Endothelial cell of umbilical vein (primary cell): ENCODE data around the gene EIF4B. TPM values are rescaled to one million over a fixed set of nuclear protein-coding genes. Genes with fewer than 3 reads are reported as not detected.
A peak's percentile ranks its signal among the peaks of the same experiment; 100 is the strongest.

Experiments used
- BruUV-seq: library from RNA; stranded (reverse); fragments of 400-500 nt; replicated peaks from 2 replicates; lab custom pipeline; 2021; lab: Mats Ljungman, UMichigan
- CTCF ChIA-PET: fragments of 300-600, 350-600 bp; sonication (Branson Sonifier 250); formaldehyde crosslinking; loops from one replicate; lab custom pipeline; 2021; ENCODE audit warnings: antibody characterized with exemption, inconsistent platforms; lab: Charles Lee
- POLR2A ChIA-PET: fragments of 300-600, 350-600 bp; sonication (Branson Sonifier 250); formaldehyde crosslinking; loops from one replicate; lab custom pipeline; 2021; ENCODE audit warnings: antibody characterized with exemption, inconsistent platforms; lab: Charles Lee
- DNase-seq: peaks from one replicate; pipeline ENCODE4 v3.0.0-alpha.2; 2011; ENCODE audit warnings: low read depth, low spot score
- FAIRE-seq: peaks from 2 replicates; lab custom pipeline; 2011; peaks lifted over from hg19 to GRCh38; lab: Jason Lieb, UNC
- H2AFZ ChIP-seq: 2 replicates; pipeline ENCODE4 v1.6.0; 2012; ENCODE audit warnings: low read depth, low read length, control low read depth, inconsistent platforms
- H3K27ac ChIP-seq: 2 replicates; pipeline ENCODE4 v1.5.1; 2011; ENCODE audit warnings: low read depth, mild to moderate bottlenecking, control low read depth, low read length, moderate library complexity; ENCODE audit not compliant: insufficient read depth
- H3K27me3 ChIP-seq, 2 experiments: 2 replicates each; pipeline versions ENCODE4 v1.6.0 to v1.6.1; 2011; ENCODE audit warnings: low read length in 2 of 2, mixed read lengths in 1 of 2; ENCODE audit not compliant: control insufficient read depth in 2 of 2, insufficient read depth in 2 of 2
- H3K36me3 ChIP-seq, 2 experiments: 2 replicates in 1 of 2; 3 replicates in 1 of 2; pipeline ENCODE4 v1.5.1; 2011; ENCODE audit warnings: low read length in 2 of 2, mild to moderate bottlenecking in 1 of 2, moderate library complexity in 1 of 2; ENCODE audit not compliant: control insufficient read depth in 2 of 2, insufficient read depth in 2 of 2; ENCODE audit errors: extremely low read depth in 1 of 2
- H3K4me1 ChIP-seq: 3 replicates; pipeline ENCODE4 v1.5.1; 2011; ENCODE audit warnings: mild to moderate bottlenecking, low read length; ENCODE audit not compliant: control insufficient read depth, insufficient read depth; ENCODE audit errors: extremely low read depth
- H3K4me2 ChIP-seq: 2 replicates; pipeline ENCODE4 v1.6.1; 2011; ENCODE audit warnings: low read length, control low read depth, mixed read lengths; ENCODE audit not compliant: insufficient read depth
- H3K4me3 ChIP-seq, 3 experiments: fragments of 200-600 bp in 1 of 3; sonication (generic), shearing (Covaris generic) in 1 of 3; replicated peaks in 1 of 3; 2 replicates each; pipeline ENCODE4 v1.5.1; 2011 to 2016; ENCODE audit warnings: control low read depth in 3 of 3, low read length in 3 of 3, mild to moderate bottlenecking in 2 of 3, inconsistent platforms in 1 of 3, low read depth in 1 of 3, moderate library complexity in 1 of 3; ENCODE audit not compliant: insufficient read depth in 1 of 3
- H3K79me2 ChIP-seq: 2 replicates; pipeline ENCODE4 v1.6.0; 2012; ENCODE audit warnings: low read length, inconsistent platforms; ENCODE audit not compliant: control insufficient read depth, insufficient read depth
- H3K9ac ChIP-seq: replicated peaks from 2 replicates; pipeline ENCODE3; 2011; ENCODE audit warnings: low read length, control low read depth; ENCODE audit not compliant: insufficient read depth; ENCODE audit errors: extremely low read depth
- H3K9me1 ChIP-seq: replicated peaks from 3 replicates; pipeline ENCODE4 v1.6.0; 2011; ENCODE audit warnings: mild to moderate bottlenecking, low read length; ENCODE audit not compliant: control insufficient read depth, insufficient read depth; ENCODE audit errors: extremely low read depth
- H3K9me3 ChIP-seq: replicated peaks from 2 replicates; pipeline ENCODE4 v1.5.1; 2012; ENCODE audit warnings: low read length, inconsistent platforms; ENCODE audit not compliant: control insufficient read depth, insufficient read depth
- H4K20me1 ChIP-seq: replicated peaks from 2 replicates; pipeline ENCODE3; 2011; ENCODE audit warnings: mild to moderate bottlenecking, low read length; ENCODE audit not compliant: control insufficient read depth, insufficient read depth; ENCODE audit errors: extremely low read depth
- EZH2 ChIP-seq: IDR thresholded peaks from 2 replicates; pipeline ENCODE4 v1.6.1; 2012; ENCODE audit warnings: borderline replicate concordance, low read depth, mild to moderate bottlenecking, moderate library complexity, low read length, inconsistent platforms; ENCODE audit not compliant: severe bottlenecking
- FOS ChIP-seq: IDR thresholded peaks from 2 replicates; pipeline ENCODE4 v1.6.1; 2011; ENCODE audit warnings: mild to moderate bottlenecking, low read length, moderate library complexity, borderline replicate concordance; ENCODE audit not compliant: insufficient read depth
- GATA2 ChIP-seq: IDR thresholded peaks from 2 replicates; pipeline ENCODE4 v1.7.0; 2011; ENCODE audit warnings: low read depth, mild to moderate bottlenecking, moderate library complexity, mixed read lengths, low read length; ENCODE audit not compliant: insufficient read length, insufficient read depth
- JUN ChIP-seq: IDR thresholded peaks from 2 replicates; pipeline ENCODE4 v1.6.1; 2011; ENCODE audit warnings: borderline replicate concordance, low read depth; ENCODE audit not compliant: insufficient read length, insufficient read depth
- POLR2A ChIP-seq: IDR thresholded peaks from 2 replicates; pipeline ENCODE4 v1.6.1; 2012; ENCODE audit warnings: low read depth, mild to moderate bottlenecking, control low read depth, low read length
- POLR2AphosphoS5 ChIP-seq: IDR thresholded peaks from 2 replicates; pipeline ENCODE4 v1.6.1; 2012; ENCODE audit warnings: low read depth, mild to moderate bottlenecking, control low read depth, low read length, moderate library complexity; ENCODE audit not compliant: insufficient read depth
- dilution Hi-C: fragments of 300-500 bp; cut with MboI; formaldehyde crosslinking; loops from one replicate; pipeline ENCODE4 v1.15.0; 2019; ENCODE audit warnings: low sequenced_read_pairs; ENCODE audit not compliant: extremely low pct_ligation_motif_present
- intact Hi-C: fragments of 100-400 bp; cut with micrococcal nuclease; formaldehyde crosslinking; loops from one replicate; pipeline ENCODE4 v1.10.0; 2022
- polyA plus RNA-seq, 4 experiments: library from polyadenylated mRNA; depleted of rRNA in 3 of 4; stranded (reverse) in 3 of 4; unstranded in 1 of 4; fragments of >200 nt; gene quantifications; 2 replicates each; pipeline versions ENCODE4 v1.2.1 to v1.2.3, GENCODE V29; 2011 to 2012; ENCODE audit warnings: missing spikeins in 1 of 4
- total RNA-seq: library from RNA; stranded (reverse); gene quantifications from 2 replicates; pipeline ENCODE4 v1.2.3, GENCODE V29; 2021

EIF4B gene
- total and polyA plus RNA-seq, 2 donors (not counting 3 experiments of a cell fraction or from before 2014, with no cell fraction given): 233 to 382 TPM

DNA sequence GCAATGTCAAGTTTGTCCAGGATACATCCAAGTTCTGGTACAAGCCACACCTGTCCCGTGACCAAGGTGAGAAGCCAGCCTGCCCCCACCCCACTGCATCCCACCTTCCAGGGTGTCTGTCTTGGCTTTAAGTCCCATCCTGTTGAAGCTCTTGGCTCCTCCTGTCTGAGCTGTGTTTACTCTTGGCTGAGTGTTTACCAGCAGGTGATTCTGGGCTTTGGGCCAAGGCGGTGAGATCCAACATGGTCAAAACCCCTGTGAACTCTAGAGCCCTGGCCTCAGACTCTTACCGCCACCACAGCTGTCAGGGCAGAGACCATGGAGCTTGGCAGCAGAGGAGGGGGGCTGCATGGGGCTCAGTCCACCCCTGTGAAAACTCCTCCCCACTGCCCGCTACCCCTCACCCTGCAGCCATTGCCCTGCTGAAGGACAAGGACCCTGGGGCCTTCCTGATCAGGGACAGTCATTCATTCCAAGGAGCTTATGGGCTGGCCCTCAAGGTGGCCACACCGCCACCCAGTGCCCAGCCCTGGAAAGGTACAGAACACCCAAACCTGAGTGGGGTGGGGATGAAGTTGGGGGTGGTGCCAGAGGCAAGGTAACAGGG is 55.3 kb downstream of the EIF4B start:
- TF ChIP-seq GATA2 (no peak), POLR2A (no peak), FOS (no peak), POLR2AphosphoS5 (no peak), EZH2 (no peak), JUN (no peak)
- Histone ChIP-seq H3K9ac (no peak overlapping the region), H4K20me1 (no peaks in the 10 kb centered on the region), H3K27ac (no peak overlapping the region), H3K9me1 (no peaks in the 10 kb centered on the region), H3K4me3 (no peak overlapping the region), H3K79me2 (no peaks in the 10 kb centered on the region), H3K36me3 (peaks cover 5 to 50% of the 10 kb centered on the region in 2 experiments), H3K4me2 (no peak overlapping the region), H3K27me3 (no peaks in the 10 kb centered on the region), H2AFZ (no peak overlapping the region), H3K4me1 (peaks cover 16% of the 10 kb centered on the region), H3K9me3 (no peaks in the 10 kb centered on the region)
- DNase-seq: no peak
- FAIRE-seq: peak; percentile 4
- ChIA-PET POLR2A (no interaction called here), CTCF (interaction anchor here (0.7 to 14.2 kb wide), 6 partner anchors 9 to 136 kb away, joined by 3 to 463 read pairs (median 6); partner anchors contain the start of genes IGFBP6 and SOAT2)
- intact Hi-C loops: loop anchor here (1.0 kb wide), 1 partner anchor 11 kb away; the partner anchor contains the start of gene TNS2
- dilution Hi-C loops: no loop called here
- no TSS peak for BruUV-seq
